Panc1 (cell line): ENCODE results near the gene FGF14. TPM values are rescaled to one million over a fixed set of nuclear protein-coding genes. Genes with fewer than 3 reads are reported as not detected.

Experiments used
- ATAC-seq: fragments of 200-7000 bp; cut with Tn5 transposase; 2 replicates; pipeline ENCODE4 v1.9.1; 2020; ENCODE audit warnings: mild to moderate bottlenecking, moderate library complexity
- BruUV-seq: library from RNA; stranded (reverse); fragments of 400-500 nt; replicated peaks from 2 replicates; lab custom pipeline; 2021; lab: Mats Ljungman, UMichigan
- CTCF ChIA-PET: fragments of 300-600 bp; sonication (Branson Sonifier 250); formaldehyde crosslinking; loops from one replicate; lab custom pipeline; 2022; ENCODE audit warnings: antibody characterized with exemption; lab: Charles Lee
- POLR2A ChIA-PET: fragments of 300-600 bp; sonication (Branson Sonifier 250); formaldehyde crosslinking; loops from one replicate; lab custom pipeline; 2022; ENCODE audit warnings: antibody characterized with exemption; lab: Charles Lee
- DNase-seq: peaks from one replicate; pipeline ENCODE4 v3.0.0-alpha.2; 2010; ENCODE audit warnings: low read depth, low spot score
- H3K27ac ChIP-seq: 2 replicates; pipeline ENCODE4 v1.5.1; 2011; ENCODE audit warnings: mild to moderate bottlenecking, low read length, inconsistent platforms
- H3K27me3 ChIP-seq: fragments of 200-500 bp; sonication (Bioruptor generic); 2 replicates; pipeline ENCODE4 v1.6.0; 2014; ENCODE audit warnings: low read length, inconsistent platforms; ENCODE audit not compliant: control insufficient read depth, insufficient read depth
- H3K36me3 ChIP-seq: fragments of 200-500 bp; sonication (Bioruptor generic); 2 replicates; pipeline ENCODE4 v1.5.1; 2014; ENCODE audit warnings: inconsistent platforms, mild to moderate bottlenecking, low read length, moderate library complexity; ENCODE audit not compliant: control insufficient read depth, insufficient read depth
- H3K4me1 ChIP-seq: 2 replicates; pipeline ENCODE4 v1.5.1; 2011; ENCODE audit warnings: inconsistent platforms, mild to moderate bottlenecking, low read length, moderate library complexity; ENCODE audit not compliant: control insufficient read depth, insufficient read depth
- H3K4me3 ChIP-seq, 2 experiments: 2 replicates each; pipeline ENCODE4 v1.5.1; 2011 to 2012; ENCODE audit warnings: low read depth in 2 of 2, low read length in 2 of 2, mild to moderate bottlenecking in 2 of 2, inconsistent platforms in 1 of 2, moderate library complexity in 1 of 2
- H3K9me3 ChIP-seq: fragments of 200-500 bp; sonication (Bioruptor generic); 2 replicates; pipeline ENCODE4 v1.5.1; 2014; ENCODE audit warnings: low read depth, mild to moderate bottlenecking, inconsistent platforms, low read length, moderate library complexity; ENCODE audit not compliant: control insufficient read depth, insufficient read depth
- POLR2AphosphoS5 ChIP-seq: IDR thresholded peaks from 2 replicates; pipeline ENCODE4 v1.6.1; 2012; ENCODE audit warnings: mild to moderate bottlenecking, low read depth, low read length, moderate library complexity
- REST ChIP-seq, 2 experiments: IDR thresholded peaks; 2 replicates each; pipeline ENCODE4 v1.6.1; 2011 to 2012; ENCODE audit warnings: low read depth in 2 of 2, control low read depth in 1 of 2, low read length in 1 of 2, mild to moderate bottlenecking in 1 of 2, moderate library complexity in 1 of 2; ENCODE audit not compliant: insufficient read depth in 1 of 2
- SIN3A ChIP-seq: IDR thresholded peaks from 2 replicates; pipeline ENCODE4 v1.6.1; 2012; ENCODE audit warnings: low read depth, mild to moderate bottlenecking, low read length, moderate library complexity, borderline replicate concordance; ENCODE audit not compliant: insufficient read depth
- TCF7L2 ChIP-seq: IDR thresholded peaks from 2 replicates; pipeline ENCODE4 v1.6.1; 2011; ENCODE audit warnings: mild to moderate bottlenecking, low read depth, low read length, inconsistent platforms
- in situ Hi-C: cut with HindIII; loops from 2 replicates; pipeline ENCODE4 v1.10.0; 2016; ENCODE audit warnings: low sequenced_read_pairs, low pct_unique_long_range_greater_than_20kb
- intact Hi-C: fragments of 100-400 bp; cut with micrococcal nuclease; formaldehyde crosslinking; loops from one replicate; pipeline ENCODE4 v1.10.0; 2022; ENCODE audit not compliant: unreplicated experiment
- total RNA-seq: library from RNA; stranded (reverse); gene quantifications from one replicate; pipeline ENCODE4 v1.2.1, GENCODE V29; 2021; ENCODE audit not compliant: unreplicated experiment
- TF ChIP-seq, protein P1 (sequence below): fragments of 450-650 bp; IDR thresholded peaks from 2 replicates; pipeline ENCODE4 v1.5.1; 2017; ENCODE audit warnings: mild to moderate bottlenecking

The FGF14 gene
- total RNA-seq, 1 experiment from 2014 or later, result 0.03 TPM

- BruUV-seq, result no TSS peak
- H3K4me1 ChIP-seq, result no peaks in the 10 kb centered on the region
- H3K4me3 ChIP-seq, result no peak overlapping the region
- no peaks in the 10 kb centered on the region for H3K36me3 ChIP-seq
- in situ Hi-C loops, result no loop called here
- no peak for ATAC-seq
- no peak overlapping the region for H3K27ac ChIP-seq
- DNase-seq, result no peak
- POLR2A ChIA-PET, result no interaction called here
- H3K9me3 ChIP-seq, result peaks cover 4% of the 10 kb centered on the region; the same call in 1 of the 2 replicates
- TF ChIP-seq TCF7L2 (no peak), SIN3A (no peak), POLR2AphosphoS5 (no peak), REST (IDR thresholded peaks at IDR 0.05; ENCODE audit: insufficient read depth in 1 of 2, low read depth in 2 of 2, low read length in 1 of 2) (no peak)
- TF ChIP-seq, protein P1, sequence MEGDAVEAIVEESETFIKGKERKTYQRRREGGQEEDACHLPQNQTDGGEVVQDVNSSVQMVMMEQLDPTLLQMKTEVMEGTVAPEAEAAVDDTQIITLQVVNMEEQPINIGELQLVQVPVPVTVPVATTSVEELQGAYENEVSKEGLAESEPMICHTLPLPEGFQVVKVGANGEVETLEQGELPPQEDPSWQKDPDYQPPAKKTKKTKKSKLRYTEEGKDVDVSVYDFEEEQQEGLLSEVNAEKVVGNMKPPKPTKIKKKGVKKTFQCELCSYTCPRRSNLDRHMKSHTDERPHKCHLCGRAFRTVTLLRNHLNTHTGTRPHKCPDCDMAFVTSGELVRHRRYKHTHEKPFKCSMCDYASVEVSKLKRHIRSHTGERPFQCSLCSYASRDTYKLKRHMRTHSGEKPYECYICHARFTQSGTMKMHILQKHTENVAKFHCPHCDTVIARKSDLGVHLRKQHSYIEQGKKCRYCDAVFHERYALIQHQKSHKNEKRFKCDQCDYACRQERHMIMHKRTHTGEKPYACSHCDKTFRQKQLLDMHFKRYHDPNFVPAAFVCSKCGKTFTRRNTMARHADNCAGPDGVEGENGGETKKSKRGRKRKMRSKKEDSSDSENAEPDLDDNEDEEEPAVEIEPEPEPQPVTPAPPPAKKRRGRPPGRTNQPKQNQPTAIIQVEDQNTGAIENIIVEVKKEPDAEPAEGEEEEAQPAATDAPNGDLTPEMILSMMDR, result no peak
- no peaks in the 10 kb centered on the region for H3K27me3 ChIP-seq
- intact Hi-C loops, result no loop called here
- CTCF ChIA-PET, result no interaction called here
Observed at GRCh38 chr13:102422690-102423089, 20.8 kb upstream of the FGF14 start.

DNA sequence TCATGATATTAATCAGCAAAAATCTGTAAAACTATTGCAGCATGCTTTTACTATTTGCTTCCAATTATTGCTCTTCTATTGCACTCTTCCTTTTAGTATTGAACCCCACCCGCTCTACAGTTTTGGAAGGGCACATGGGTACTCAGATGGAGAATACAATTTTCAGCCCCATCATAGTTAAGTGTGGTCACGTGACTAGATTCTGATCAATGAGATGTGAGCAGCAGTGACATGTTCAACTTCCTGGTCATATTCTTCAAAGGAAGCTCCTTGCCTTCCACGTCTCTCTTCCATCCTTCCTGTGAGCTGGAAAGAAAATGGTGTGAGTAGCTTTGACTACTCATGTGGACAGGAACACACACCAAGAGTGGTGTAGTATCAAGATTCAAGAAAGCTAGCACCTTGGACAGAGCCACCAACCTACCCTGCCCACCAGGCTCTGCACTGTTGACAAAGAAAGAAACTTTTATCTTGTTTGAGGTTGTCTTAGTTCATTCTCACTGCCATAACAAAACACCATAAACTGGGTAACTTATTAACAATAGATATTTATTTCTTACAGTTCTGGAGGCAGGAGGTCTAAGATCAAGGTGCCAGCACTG lies 3.8 kb upstream of the FGF14 start:
- CTCF ChIA-PET, result no interaction called here
- DNase-seq (no peak), ATAC-seq (no peak)
- in situ Hi-C loops (no loop called here), intact Hi-C loops (no loop called here)
- Histone ChIP-seq H3K27me3 (peaks cover 8% of the 10 kb centered on the region), H3K4me3 (no peak overlapping the region), H3K36me3 (no peaks in the 10 kb centered on the region), H3K27ac (no peak overlapping the region), H3K4me1 (peaks cover 9% of the 10 kb centered on the region), H3K9me3 (no peaks in the 10 kb centered on the region)
- TF ChIP-seq TCF7L2, result no peak
- TF ChIP-seq REST (IDR thresholded peaks at IDR 0.05; ENCODE audit: insufficient read depth in 1 of 2, low read depth in 2 of 2, low read length in 1 of 2), result peak in 1 of 2 experiments; percentile 66; a peak in 2 of 4 replicates
- POLR2A ChIA-PET, result no interaction called here
- no TSS peak for BruUV-seq
